ENCODE measurements around the gene RNPEP. TPM values are rescaled to one million over a fixed set of nuclear protein-coding genes. Genes with fewer than 3 reads are reported as not detected.
"Not testable (repeated sequence)": the region's sequence is repeated elsewhere in the genome, so short reads cannot be mapped to it uniquely, and the experiment has no call there.

The RNPEP gene
- polyA plus RNA-seq, 3 donors: 22.3 to 49.8 (median 29.6) TPM

DNA sequence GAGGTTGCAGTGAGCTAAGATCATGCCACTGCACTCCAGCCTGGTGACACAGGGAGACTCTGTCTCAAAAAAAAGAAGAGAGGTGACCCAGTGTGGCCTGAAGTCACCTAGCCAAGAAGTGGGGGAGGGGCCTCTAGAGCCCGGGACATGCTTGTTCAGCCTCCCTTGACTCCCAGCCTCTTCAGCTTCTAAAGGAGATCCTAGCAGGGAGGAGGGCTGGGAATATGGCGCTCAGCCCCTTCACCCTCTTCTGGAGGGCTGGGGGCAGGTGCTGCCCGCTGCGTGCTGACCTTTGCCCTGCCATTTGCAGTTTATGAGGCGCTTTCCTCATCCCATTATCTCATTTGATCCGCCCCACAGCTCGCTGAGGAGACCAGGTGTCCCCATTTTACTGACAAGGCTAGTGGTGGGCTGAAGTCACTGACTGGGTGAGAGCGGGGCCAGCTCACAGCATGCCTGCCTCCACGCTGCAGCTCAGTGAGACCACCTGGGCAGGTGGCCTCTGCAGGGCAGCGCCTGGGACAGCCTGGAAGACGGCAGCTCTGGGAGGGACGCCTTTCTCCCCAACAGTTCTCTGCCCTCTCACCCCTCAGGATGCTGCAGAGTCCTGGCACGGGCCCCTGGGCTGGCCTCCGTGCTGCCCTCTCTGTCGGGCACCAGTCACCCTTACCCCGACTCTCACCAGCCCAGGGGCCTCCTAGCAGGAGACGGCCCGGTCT lies 35.5 kb downstream of the RNPEP start:
- H3K27ac ChIP-seq (ENCODE audit: low read depth, low read length): no peak overlapping the region
- WGBS, 3 donors: 34 to 70% (median 62%) methylated on average over 17 to 18 of the region's 18 CpGs

- no peak overlapping the region for H3K27ac ChIP-seq (ENCODE audit: low read depth, low read length)
- 23 to 57% (median 53%) methylated on average over 18 to 19 of the region's 19 CpGs for WGBS, 3 donors
Measured at GRCh38 chr1:202018468-202019234, 36.2 kb downstream of the RNPEP start.

GRCh38 chr1:202019235-202019558 lies 36.7 kb downstream of the RNPEP start:
- 76 to 83% (median 82%) methylated on average over 8 of the region's 8 CpGs for WGBS, 3 donors
- H3K27ac ChIP-seq (ENCODE audit: low read depth, low read length): not testable (repeated sequence)

DNA sequence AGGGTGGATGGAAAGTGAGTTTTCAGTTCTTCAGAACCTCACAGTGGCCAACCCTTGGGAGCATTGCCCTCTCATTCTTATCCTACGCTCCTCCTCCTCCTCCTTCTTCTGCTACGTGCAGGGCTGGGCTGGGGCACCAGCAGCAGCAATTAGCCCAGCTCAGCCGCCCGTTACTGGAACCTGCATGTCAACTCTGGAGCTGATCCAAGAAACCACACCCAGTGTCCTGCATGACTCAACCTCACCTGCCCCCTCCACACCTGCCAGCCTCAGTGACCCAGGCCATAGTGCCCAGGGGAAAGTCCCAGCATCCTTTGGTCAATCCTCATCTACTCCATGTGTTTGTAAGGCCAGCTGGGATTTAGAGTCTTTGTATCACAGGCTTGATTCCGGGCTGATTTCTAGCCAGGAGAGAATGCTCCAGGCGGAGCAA lies 40.6 kb downstream of the RNPEP start:
- H3K27ac ChIP-seq (ENCODE audit: low read depth, low read length): no peak overlapping the region
- 49 to 57% (median 51%) methylated on average over 6 of the region's 6 CpGs for WGBS, 3 donors

DNA sequence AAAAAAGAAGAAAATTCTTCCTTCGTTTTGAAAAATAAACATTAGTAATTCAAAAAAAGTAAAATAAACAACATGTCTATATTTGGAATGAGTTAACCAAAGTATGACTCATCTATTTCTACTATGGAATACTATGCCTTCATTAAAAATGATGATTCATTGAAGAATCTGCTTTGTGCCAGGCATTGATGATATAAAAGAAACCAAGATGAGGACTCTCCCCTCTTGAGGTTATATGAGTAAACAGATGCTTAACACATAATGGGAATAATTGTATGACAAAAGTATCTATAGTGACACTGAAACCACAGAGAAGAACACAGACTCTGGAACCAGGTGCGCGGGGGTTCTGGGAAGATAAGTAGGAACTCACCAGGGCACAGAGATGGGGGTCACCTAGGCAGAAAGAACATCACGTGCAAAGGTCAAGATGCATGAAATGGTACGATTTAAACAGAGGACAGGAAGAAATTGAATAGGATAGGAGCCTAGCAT lies 46.8 kb downstream of the RNPEP start:
- WGBS, 3 donors: 74 to 83% (median 80%) methylated on average over 5 of the region's 5 CpGs
- no peak overlapping the region for H3K27ac ChIP-seq (ENCODE audit: low read depth, low read length)

GRCh38 chr1:202029727-202030126 lies 47.3 kb downstream of the RNPEP start:
- H3K27ac ChIP-seq (ENCODE audit: low read depth, low read length): no peak overlapping the region
- 83 to 94% (median 93%) methylated on average over 2 of the region's 2 CpGs for WGBS, 3 donors

DNA sequence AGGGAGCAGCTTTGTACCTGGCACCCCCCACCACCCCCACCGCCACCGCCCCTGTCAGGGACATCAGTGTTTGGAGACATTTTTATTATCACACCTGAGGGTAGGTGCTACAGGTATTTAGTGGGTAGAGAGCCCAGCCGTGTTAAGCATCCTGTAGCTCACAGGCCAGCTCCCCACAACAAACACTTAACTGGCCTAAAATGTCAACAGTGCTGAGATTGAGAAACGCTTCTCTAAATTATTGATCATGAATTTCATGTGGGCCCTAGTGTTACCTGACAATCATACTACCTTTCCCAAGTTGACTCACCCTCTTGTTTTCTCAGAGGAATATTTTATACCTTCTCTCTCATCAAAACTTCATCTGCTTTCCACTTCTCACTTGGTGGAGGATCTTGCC lies 49.3 kb downstream of the RNPEP start:
- WGBS, 3 donors: 66 to 87% (median 81%) methylated on average over 4 of the region's 4 CpGs
- H3K27ac ChIP-seq (ENCODE audit: low read depth, low read length): no peak overlapping the region

- no peak overlapping the region for H3K27ac ChIP-seq (ENCODE audit: low read depth, low read length)
- 72 to 84% (median 75%) methylated on average over 7 of the region's 7 CpGs for WGBS, 3 donors
Measured at GRCh38 chr1:202034149-202034682, 51.8 kb downstream of the RNPEP start.

DNA sequence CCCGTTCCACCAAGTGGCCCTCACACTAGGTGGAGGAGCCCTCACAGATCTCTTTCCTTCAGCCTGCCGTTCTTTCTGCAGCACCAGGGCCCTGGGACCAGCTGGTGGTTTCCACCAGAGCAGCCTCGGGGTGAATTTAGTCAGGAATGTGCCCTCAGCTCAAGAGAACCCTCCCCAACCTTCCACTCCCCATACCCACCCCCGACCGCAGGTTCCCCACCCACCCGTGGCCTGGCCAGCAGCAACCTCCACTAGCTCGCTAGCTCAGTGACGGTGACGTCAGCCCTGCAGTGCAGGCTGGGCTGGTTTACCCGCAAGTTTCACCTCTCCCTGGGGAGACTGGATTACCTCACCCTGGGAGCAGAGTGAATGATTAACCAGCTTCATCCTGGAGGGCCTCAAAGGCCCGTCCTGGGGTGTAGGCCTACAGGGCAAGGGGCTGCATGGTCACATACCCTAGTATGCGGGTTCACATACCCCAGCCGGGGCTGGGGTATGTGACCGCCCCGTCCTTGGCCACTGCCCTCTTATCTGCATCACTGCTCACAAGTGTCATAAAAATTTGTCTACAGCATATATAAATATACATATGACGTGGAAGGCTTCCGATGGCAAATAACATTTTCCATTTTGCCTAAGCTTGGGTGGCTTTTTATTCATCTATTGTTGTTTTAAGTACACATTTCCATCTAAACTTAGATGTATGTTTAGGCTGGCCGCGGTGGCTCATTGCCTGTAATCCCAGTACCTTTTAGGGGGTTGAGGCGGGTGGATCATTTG lies 52.4 kb downstream of the RNPEP start:
- WGBS, 3 donors: 28 to 65% (median 51%) methylated on average over 20 of the region's 20 CpGs
- no peak overlapping the region for H3K27ac ChIP-seq (ENCODE audit: low read depth, low read length)

GRCh38 chr1:202036595-202037387 lies 54.3 kb downstream of the RNPEP start:
- WGBS, 3 donors: 70 to 92% (median 90%) methylated on average over 9 of the region's 9 CpGs
- no peak overlapping the region for H3K27ac ChIP-seq (ENCODE audit: low read depth, low read length)

DNA sequence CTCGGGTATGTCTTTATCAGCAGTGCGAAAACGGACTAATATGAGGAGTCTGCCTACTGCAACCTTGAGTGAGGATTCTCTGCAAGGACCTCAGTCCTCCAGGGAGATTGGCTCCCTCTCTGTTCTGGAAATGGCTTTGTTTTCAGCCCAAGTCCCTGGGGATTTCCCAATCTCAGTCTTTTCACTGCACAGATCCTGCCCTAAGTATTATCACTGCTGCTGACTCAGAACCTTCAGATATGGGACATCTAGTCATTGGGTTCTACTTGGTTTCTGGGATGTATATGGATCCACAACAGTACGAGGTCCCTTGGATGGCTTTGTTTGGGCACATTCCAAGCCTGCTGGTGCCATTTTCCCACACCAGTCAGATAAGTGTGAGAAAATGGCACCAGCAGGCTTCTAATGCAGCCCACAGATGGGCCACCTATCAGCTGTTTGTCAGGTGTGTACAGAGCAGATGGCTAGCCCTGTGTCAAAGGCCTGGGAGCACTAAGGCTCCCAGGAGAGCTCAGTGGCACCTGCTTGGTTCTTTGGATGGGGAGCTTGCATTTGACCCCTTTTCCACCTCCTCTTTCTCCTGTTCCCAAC lies 55.4 kb downstream of the RNPEP start:
- 62 to 91% (median 82%) methylated on average over 4 of the region's 4 CpGs for WGBS, 3 donors
- H3K27ac ChIP-seq (ENCODE audit: low read depth, low read length): no peak overlapping the region

- H3K27ac ChIP-seq (ENCODE audit: low read depth, low read length): no peak overlapping the region
- 95 to 100% (median 96%) methylated on average over 2 of the region's 2 CpGs for WGBS, 3 donors
Measured at GRCh38 chr1:202038688-202039346, 56.4 kb downstream of the RNPEP start.

GRCh38 chr1:202045705-202046104 lies 63.3 kb downstream of the RNPEP start:
- WGBS, 3 donors: 88 to 97% (median 91%) methylated on average over 2 of the region's 2 CpGs
- H3K27ac ChIP-seq (ENCODE audit: low read depth, low read length): no peak overlapping the region

GRCh38 chr1:202046227-202046626 lies 63.8 kb downstream of the RNPEP start:
- no peak overlapping the region for H3K27ac ChIP-seq (ENCODE audit: low read depth, low read length)
- 28 to 92% (median 91%) methylated on average over 3 of the region's 3 CpGs for WGBS, 3 donors

DNA sequence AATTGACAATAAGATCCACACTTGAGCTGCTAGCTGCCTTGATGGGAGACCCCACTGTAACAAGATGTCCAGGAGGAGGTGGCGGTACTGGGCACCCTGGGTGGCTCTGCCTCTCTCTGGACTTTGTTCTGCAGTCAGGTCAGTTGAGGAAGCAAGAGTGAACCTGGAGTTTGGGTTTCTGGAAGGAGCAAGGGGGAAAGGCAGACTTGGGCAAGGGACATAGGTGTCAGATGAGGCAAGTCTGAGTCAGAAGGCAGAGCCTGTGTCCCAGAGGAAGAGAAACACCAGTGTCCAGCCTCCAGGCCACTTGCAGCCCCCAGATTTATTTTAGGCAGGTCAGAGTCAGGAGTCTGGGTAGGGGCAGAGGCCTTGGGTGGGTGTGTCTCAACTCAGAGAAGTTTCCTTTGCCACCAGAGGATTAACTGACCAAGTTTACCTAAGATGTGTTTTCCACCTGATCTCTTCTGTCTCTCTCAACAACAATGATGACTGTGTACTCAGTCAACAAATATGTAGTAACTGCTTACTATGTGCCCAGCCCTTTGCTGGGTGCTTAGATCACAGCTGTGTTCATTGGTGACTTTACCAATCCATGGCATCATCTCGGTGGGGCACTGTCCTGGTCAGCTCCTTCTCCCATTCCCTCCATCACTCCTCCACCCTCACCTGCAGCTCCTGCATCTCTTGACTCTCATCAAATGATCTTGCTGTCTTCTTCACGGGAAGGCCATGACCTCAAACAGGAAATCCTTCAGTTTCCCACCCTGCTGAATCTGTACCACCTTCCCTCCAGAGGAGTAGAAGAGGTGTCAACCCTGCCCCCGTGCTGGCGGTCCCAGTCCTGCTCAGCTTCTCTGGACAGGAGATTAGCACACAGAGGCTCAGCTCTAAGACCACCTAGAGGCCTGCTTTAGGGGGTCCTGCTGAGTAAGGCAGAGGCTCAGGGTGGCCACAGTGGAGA lies 64.6 kb downstream of the RNPEP start:
- H3K27ac ChIP-seq (ENCODE audit: low read depth, low read length): no peak overlapping the region
- WGBS, 3 donors: 66 to 73% (median 73%) methylated on average over 5 of the region's 5 CpGs

- no peak overlapping the region for H3K27ac ChIP-seq (ENCODE audit: low read depth, low read length)
- 46 to 82% (median 78%) methylated on average over 4 of the region's 4 CpGs for WGBS, 3 donors
Measured at GRCh38 chr1:202047977-202048376, 65.5 kb downstream of the RNPEP start.
